Sigmoid colon (tissue), 7 donors: ENCODE results near the gene CD34. TPM values are rescaled to one million over a fixed set of nuclear protein-coding genes. Genes with fewer than 3 reads are reported as not detected.
A peak's percentile ranks its signal among the peaks of the same experiment; 100 is the strongest.
"Not testable (repeated sequence)": the region's sequence is repeated elsewhere in the genome, so short reads cannot be mapped to it uniquely, and the experiment has no call there.

Experiments
- DNase-seq: peaks from one replicate; pipeline ENCODE4 v3.0.0-alpha.2; 2019
- H3K27ac ChIP-seq, 4 donors: fragments of 200-600 bp; sonication (generic); one replicate each; pipeline ENCODE4 v1.5.1; 2016 to 2019; ENCODE audit warnings: mild to moderate bottlenecking in 1 of 4
- H3K27me3 ChIP-seq, 3 donors: fragments of 200-600 bp; sonication (generic); one replicate each; pipeline ENCODE4 v1.5.1; 2019; ENCODE audit warnings: mild to moderate bottlenecking in 1 of 3
- H3K36me3 ChIP-seq, 4 donors: fragments of 200-600 bp; sonication (generic); one replicate each; pipeline ENCODE4 v1.5.1; 2016 to 2019
- H3K4me1 ChIP-seq, 4 donors: fragments of 200-600 bp; sonication (generic); one replicate each; pipeline ENCODE4 v1.5.1; 2017 to 2019
- H3K4me3 ChIP-seq, 4 donors: fragments of 200-600 bp; sonication (generic); one replicate each; pipeline ENCODE4 v1.5.1; 2017 to 2019; ENCODE audit warnings: mild to moderate bottlenecking in 2 of 4, moderate library complexity in 1 of 4
- H3K9me3 ChIP-seq, 4 donors: fragments of 200-600 bp in 3 of 4; sonication (generic) in 3 of 4; one replicate each; pipeline versions ENCODE4 v1.5.1 to v1.6.1; 2013 to 2019
- CTCF ChIP-seq, 4 experiments: fragments of 450-650 bp in 3 of 4; fragments of 200-600 bp in 1 of 4; IDR thresholded peaks; one replicate each; pipeline ENCODE4 v1.5.1; 2016 to 2019; ENCODE audit warnings: antibody characterized with exemption in 4 of 4, mild to moderate bottlenecking in 3 of 4, moderate library complexity in 2 of 4
- EP300 ChIP-seq, 4 donors: sonication (generic); formaldehyde crosslinking; IDR thresholded peaks; one replicate each; pipeline ENCODE4 v1.6.1; 2017; ENCODE audit warnings: antibody characterized with exemption in 4 of 4
- POLR2A ChIP-seq, 2 donors: fragments of 450-650 bp; IDR thresholded peaks; one replicate each; pipeline ENCODE4 v1.6.1; 2016; ENCODE audit warnings: antibody characterized with exemption in 2 of 2, mild to moderate bottlenecking in 2 of 2, moderate library complexity in 2 of 2
- POLR2AphosphoS5 ChIP-seq, 4 donors: sonication (generic); formaldehyde crosslinking; IDR thresholded peaks; one replicate each; pipeline ENCODE4 v1.6.1; 2017; ENCODE audit warnings: antibody characterized with exemption in 4 of 4
- WGBS, 2 donors: extraction: QIAGEN DNeasy Blood & Tissue Kit; methylation state at CpG; one replicate each; pipeline ENCODE4 v1.1.7; 2013; 5-methylcytosine and 5-hydroxymethylcytosine counted together
- intact Hi-C: fragments of 100-400 bp; cut with DNase I; formaldehyde crosslinking; loops from one replicate; pipeline ENCODE4 v1.15.1; 2023
- polyA plus RNA-seq, 3 donors: library from polyadenylated mRNA; stranded (reverse); fragments of 200-250 nt; gene quantifications; one replicate each; pipeline ENCODE4 v1.2.3, GENCODE V29; 2013
- total RNA-seq, 4 donors: library from RNA; depleted of rRNA; stranded (reverse); fragments of >200 nt; gene quantifications; one replicate each; pipeline ENCODE4 v1.1.0, GENCODE V29; 2016
- donor health status: healthy with polysubstance abuse.
- donor health status: Bipolar disorder and iron deficiency.
- donor health status: healthy.

The CD34 gene
- total and polyA plus RNA-seq, 7 donors = 1.8 to 58.7 (median 15.9) TPM

- Histone ChIP-seq H3K36me3 (no peaks in the 10 kb centered on the region), H3K4me1 (no peaks in the 10 kb centered on the region), H3K4me3 (no peak overlapping the region), H3K27me3 (no peaks in the 10 kb centered on the region), H3K27ac (no peak overlapping the region), H3K9me3 (no peaks in the 10 kb centered on the region)
- TF ChIP-seq POLR2AphosphoS5 (IDR thresholded peaks at IDR 0.05) (no peak), CTCF (IDR thresholded peaks at IDR 0.05) (no peak), EP300 (IDR thresholded peaks at IDR 0.05) (no peak), POLR2A (IDR thresholded peaks at IDR 0.05) (no peak)
- WGBS, 2 donors = 81 to 87% methylated on average over 4 of the region's 4 CpGs
- no peak for DNase-seq
- intact Hi-C loops = no loop called here
Observed at GRCh38 chr1:207933205-207933800, 22.4 kb upstream of the CD34 start.

- WGBS, 2 donors = 83 to 90% methylated on average over 1 of the region's 1 CpG
- no peaks in the 10 kb centered on the region for H3K27me3 ChIP-seq
Observed at GRCh38 chr1:207926984-207927383, 16.1 kb upstream of the CD34 start.

GRCh38 chr1:207925969-207926368, 15.0 kb upstream of the CD34 start:
- H3K36me3 ChIP-seq, intact Hi-C loops, H3K9me3 ChIP-seq, DNase-seq, H3K27me3 ChIP-seq, H3K27ac ChIP-seq, H3K4me3 ChIP-seq: not testable (repeated sequence)
- 94 to 96% methylated on average over 3 of the region's 3 CpGs for WGBS, 2 donors
- H3K4me1 ChIP-seq = peaks cover 0 to 24% (median 16%) of the 10 kb centered on the region in 4 donors

More at GRCh38 chr1:207926984-207927383, 16.1 kb upstream of the CD34 start:
- H3K27ac ChIP-seq = no peak overlapping the region
- no peaks in the 10 kb centered on the region for H3K36me3 ChIP-seq
- peaks cover 0 to 24% (median 16%) of the 10 kb centered on the region in 4 donors for H3K4me1 ChIP-seq
- H3K4me3 ChIP-seq = no peak overlapping the region
- TF ChIP-seq CTCF (IDR thresholded peaks at IDR 0.05) = no peak
- no peak for TF ChIP-seq EP300 (IDR thresholded peaks at IDR 0.05)
- TF ChIP-seq POLR2AphosphoS5 (IDR thresholded peaks at IDR 0.05) = no peak
- TF ChIP-seq POLR2A (IDR thresholded peaks at IDR 0.05) = no peak
- no peak for DNase-seq
- intact Hi-C loops = no loop called here
- no peaks in the 10 kb centered on the region for H3K9me3 ChIP-seq

- H3K4me1 ChIP-seq = peaks cover 0 to 28% (median 18%) of the 10 kb centered on the region in 4 donors
- peak overlapping the region; percentile 51 to 57 (median 54) for H3K27ac ChIP-seq
- no peak for TF ChIP-seq EP300 (IDR thresholded peaks at IDR 0.05)
- TF ChIP-seq CTCF (IDR thresholded peaks at IDR 0.05) = no peak
- TF ChIP-seq POLR2A (IDR thresholded peaks at IDR 0.05) = no peak
- TF ChIP-seq POLR2AphosphoS5 (IDR thresholded peaks at IDR 0.05) = peak in 1 of 4 donors; percentile 8
- no peaks in the 10 kb centered on the region for H3K27me3 ChIP-seq
- 29 to 50% methylated on average over 8 of the region's 8 CpGs for WGBS, 2 donors
- H3K4me3 ChIP-seq = no peak overlapping the region
- H3K36me3 ChIP-seq = no peaks in the 10 kb centered on the region
- DNase-seq = peak; percentile 78
- intact Hi-C loops = no loop called here
- H3K9me3 ChIP-seq = no peaks in the 10 kb centered on the region
Observed at GRCh38 chr1:207925210-207925609, 14.3 kb upstream of the CD34 start.

GRCh38 chr1:207923561-207923960, 12.6 kb upstream of the CD34 start:
- intact Hi-C loops = no loop called here
- no peaks in the 10 kb centered on the region for H3K27me3 ChIP-seq
- no peaks in the 10 kb centered on the region for H3K36me3 ChIP-seq
- 41 to 77% methylated on average over 7 of the region's 7 CpGs for WGBS, 2 donors
- DNase-seq = no peak
- H3K9me3 ChIP-seq = no peaks in the 10 kb centered on the region
- TF ChIP-seq EP300 (IDR thresholded peaks at IDR 0.05) (no peak), POLR2AphosphoS5 (IDR thresholded peaks at IDR 0.05) (no peak), CTCF (IDR thresholded peaks at IDR 0.05) (no peak), POLR2A (IDR thresholded peaks at IDR 0.05) (no peak)
- peak overlapping the region in 3 of 4 donors; percentile 0 to 57 (median 51) for H3K27ac ChIP-seq
- no peak overlapping the region for H3K4me3 ChIP-seq
- H3K4me1 ChIP-seq = peaks cover 0 to 40% (median 18%) of the 10 kb centered on the region in 4 donors
